Caki2 (cell line): Measurements from ENCODE around the gene MUSK. TPM values are rescaled to one million over a fixed set of nuclear protein-coding genes. Genes with fewer than 3 reads are reported as not detected.

Experiments
- DNase-seq: peaks from one replicate; pipeline ENCODE4 v3.0.0-alpha.2; 2015; ENCODE audit warnings: low read depth
- in situ Hi-C: cut with HindIII; loops from 2 replicates; pipeline ENCODE4 v1.10.0; 2016; ENCODE audit warnings: low sequenced_read_pairs, low pct_unique_long_range_greater_than_20kb, mixed read lengths
- total RNA-seq: library from RNA; depleted of rRNA; stranded (reverse); fragments of >200 nt; shearing (Covaris generic); gene quantifications from 2 replicates; pipeline ENCODE4 v1.2.3, GENCODE V29; 2014; ENCODE audit warnings: low replicate concordance; rRNA removed

The MUSK gene
- total RNA-seq, 1 experiment from 2014 or later, result not detected

DNA sequence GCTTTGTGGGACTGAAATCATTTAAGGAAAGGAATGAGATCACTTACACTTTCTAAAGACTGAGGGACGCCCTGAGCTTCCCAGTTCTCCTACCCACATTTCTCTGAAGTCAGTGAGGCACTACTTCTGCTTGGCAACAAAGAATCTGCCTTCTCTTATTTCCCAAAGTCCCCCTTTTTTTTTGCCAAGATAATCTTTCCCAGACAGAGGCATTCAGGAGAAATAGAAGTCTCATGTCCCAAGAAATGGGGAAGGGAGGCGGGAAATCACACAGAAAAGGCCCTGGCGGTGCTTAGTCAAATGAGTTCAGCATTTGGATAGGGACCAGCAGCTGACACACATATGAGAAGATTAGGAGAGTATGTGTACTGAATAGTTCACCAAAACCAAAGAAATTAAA, 159.7 kb downstream of the MUSK start:
- DNase-seq, result no peak
- in situ Hi-C loops, result no loop called here

DNA sequence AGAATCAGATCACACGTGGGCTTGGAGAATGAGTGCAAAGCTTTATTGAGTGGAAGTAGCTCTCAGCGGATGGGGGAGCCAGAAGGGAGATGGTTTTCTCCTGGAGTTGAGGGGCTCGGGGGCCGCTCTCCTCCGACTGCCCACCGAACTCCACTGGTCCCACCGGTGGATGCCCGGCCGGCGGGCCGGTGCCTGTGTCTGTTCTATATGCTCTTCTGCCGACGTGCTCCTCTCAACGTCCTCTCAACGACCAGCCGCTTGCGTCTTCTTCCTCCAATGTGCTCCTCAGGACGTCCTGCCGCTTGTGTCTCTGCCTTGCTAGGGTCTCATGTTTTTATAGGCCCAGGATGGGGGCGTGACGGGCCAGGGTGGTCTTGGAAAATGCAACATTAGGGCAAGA, 161.9 kb downstream of the MUSK start:
- no peak for DNase-seq

DNA sequence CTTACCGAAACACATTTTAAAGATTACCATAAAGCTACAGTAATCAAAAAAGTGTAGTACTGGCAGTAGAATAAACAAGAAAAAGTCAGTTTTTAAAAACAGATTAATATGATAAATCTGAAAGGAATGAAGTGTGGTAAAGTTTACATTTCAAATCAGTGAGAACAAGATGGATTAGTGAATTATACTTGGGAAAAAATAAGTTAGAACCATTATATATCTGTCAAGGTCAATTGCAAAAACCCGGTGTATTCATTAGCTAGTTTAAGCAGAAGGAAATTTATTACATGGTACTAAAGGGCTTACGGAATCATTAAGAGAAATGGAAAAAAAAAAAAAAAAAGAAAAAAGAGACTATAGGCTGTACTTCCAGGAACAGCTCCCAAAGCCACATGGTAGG, 164.3 kb downstream of the MUSK start:
- in situ Hi-C loops, result no loop called here
- no peak for DNase-seq

More for the DNA sequence above, 161.9 kb downstream of the MUSK start:
- in situ Hi-C loops, result no loop called here

GRCh38 chr9:110835404-110835803, 166.8 kb downstream of the MUSK start:
- peak; percentile 79 for DNase-seq
- in situ Hi-C loops, result no loop called here

DNA sequence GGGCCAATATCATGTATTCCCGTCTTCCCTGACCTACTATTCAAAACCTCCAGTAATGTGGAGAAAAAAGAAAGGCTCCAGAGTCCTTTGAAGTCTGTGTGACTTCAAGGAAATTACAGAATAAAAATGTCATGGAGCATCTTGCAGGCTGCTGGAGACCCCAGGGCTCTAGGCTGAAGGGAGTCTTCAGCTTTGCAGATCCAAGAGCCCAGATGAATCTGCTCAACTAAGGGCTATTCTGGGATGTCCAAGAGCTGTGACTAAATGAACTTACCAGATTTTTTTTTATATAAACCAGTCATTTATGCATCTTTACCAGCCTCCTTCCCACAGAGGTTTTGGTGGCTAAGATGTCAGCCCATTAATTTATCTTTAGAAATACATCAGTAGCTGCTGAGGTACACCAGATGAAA, 167.3 kb downstream of the MUSK start:
- in situ Hi-C loops, result no loop called here

DNA sequence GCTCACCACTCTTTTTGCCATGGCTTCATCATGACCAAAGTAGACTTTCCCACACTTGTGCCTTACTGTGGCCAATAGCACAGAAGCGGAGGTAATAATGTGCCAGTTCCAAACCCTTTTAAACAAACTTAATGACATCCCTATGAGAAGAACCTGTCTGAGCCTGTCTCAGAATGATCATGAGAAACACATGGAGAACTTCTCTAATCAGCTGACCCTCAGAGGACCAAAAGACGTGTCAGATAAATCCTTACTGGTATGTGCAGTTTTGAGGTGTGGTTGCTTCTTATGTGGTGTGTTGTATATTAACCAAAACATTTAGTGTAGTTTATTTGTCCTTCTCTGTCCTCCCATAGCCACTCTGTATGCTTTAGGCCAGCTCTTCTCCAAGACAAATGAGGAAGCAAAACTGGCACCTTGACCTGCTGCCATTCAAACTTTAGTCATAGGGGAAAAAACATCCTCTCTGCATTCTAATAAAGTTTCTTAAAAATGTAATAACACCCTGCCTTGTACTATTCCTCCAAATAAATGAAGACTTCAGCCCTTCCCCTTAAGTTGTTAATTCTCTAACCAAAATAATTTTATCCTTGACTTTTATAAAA, 168.9 kb downstream of the MUSK start:
- in situ Hi-C loops, result no loop called here
- peak; percentile 50 for DNase-seq

More for the DNA sequence above, 167.3 kb downstream of the MUSK start:
- DNase-seq, result no peak

GRCh38 chr9:110842169-110842568, 173.6 kb downstream of the MUSK start:
- DNase-seq, result no peak
- in situ Hi-C loops, result no loop called here

DNA sequence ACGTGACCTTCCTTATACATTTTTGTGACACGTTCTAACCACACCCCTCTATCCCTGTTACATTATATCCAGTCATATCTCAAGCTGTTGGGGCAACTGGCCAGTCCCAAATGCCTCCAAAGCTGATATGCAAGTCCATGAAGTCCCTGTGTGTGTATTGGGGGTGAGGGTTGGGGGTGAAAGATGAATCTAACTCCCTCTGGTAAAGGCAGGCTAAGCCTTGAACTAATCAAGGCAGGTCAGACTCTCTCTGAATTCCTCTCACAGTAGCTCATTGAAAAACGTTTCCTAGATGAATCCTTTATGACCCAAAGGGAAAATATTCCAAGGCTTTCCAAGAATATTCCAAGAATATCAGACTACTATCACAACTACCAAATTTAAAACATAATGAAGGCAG, 174.4 kb downstream of the MUSK start:
- no peak for DNase-seq
- in situ Hi-C loops, result no loop called here

- DNase-seq, result no peak
- in situ Hi-C loops, result no loop called here
Measured at GRCh38 chr9:110844121-110844520, 175.5 kb downstream of the MUSK start.

DNA sequence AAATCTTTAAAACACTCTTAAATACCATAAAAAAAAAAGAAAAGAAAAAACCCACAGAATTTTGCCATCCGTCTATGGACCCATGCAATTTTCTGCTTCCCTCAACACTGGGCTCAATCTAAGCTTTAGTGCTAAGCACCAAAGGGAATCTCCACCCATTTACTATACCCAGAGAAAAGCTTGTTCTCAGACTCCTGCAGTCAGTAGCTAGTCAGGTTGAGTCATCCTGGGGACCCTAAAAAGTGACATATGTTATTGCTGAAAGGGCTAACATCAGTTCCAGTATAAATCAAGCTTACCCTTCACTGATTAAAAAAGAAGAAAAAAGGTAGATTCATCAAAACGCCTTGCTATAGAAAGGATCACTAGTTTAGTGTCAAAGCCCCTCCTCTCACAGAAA, 177.6 kb downstream of the MUSK start:
- no peak for DNase-seq
- in situ Hi-C loops, result no loop called here

DNA sequence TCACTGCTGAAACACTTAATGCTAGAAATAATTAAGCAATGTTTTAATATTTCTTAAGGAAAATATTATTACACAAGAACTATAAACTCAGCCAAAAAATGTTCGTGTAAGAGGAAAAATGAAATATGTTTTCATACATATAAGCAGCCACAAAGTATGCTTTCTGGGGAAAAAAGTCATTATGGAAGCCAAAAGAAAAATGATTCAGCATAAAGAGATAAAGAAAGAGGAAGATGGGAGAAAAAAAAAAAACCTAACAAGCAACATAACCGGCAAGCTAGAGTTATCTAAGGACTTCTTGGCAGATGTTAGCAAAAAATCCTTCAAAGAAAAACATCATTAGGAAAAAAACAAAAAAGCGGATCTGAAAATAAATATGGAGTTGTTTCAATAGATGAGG, 179.1 kb downstream of the MUSK start:
- DNase-seq, result no peak
- in situ Hi-C loops, result no loop called here

DNA sequence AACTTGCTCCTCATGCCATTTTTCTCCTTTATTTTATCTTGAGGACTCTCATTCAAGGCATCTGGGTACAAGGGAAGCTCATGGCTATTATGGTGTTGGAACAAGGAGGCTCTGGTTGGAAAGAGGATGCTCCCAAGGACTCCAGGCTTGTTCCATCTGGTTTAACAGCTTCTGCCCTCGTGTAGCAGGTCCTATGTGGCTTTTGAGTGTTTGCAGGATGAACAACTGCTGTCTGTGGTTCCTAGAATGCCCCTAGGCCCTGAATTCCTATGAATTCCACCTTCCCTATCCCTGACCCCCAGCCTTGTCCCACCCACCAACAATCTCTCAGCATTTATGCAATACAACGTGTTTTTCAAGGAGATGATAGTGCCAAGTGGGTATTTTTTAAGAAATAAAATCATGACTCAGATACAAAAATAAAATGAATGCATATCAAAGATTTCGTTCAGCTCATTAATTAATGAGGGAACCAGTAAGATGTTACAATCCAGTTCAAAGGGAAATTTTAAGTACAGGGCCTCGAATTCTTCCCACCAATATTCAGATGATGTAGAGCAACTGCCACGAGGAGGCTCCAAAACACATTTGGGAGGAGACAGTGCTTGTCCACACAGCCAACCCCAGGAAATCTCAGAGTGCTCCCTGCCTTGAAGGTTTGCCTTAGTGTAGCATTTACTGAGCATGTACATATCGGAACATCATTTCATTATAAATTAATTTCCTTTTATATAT, 182.0 kb downstream of the MUSK start:
- in situ Hi-C loops, result no loop called here
- no peak for DNase-seq

Other genes with a start within 250 kb of the MUSK start
- gene SVEP1, start 89.0 kb upstream of the MUSK start, total RNA-seq, result 1.8 and 3.2 TPM in 2 replicates